Transverse colon (tissue), 4 donors: ENCODE data around the gene ANTKMT. TPM values are rescaled to one million over a fixed set of nuclear protein-coding genes. Genes with fewer than 3 reads are reported as not detected.

Source experiments
- DNase-seq: peaks from one replicate; pipeline ENCODE4 v3.0.0-alpha.2; 2019
- H3K27ac ChIP-seq, 4 donors: fragments of 200-600 bp; sonication (generic); 2 replicates each; pipeline ENCODE4 v1.5.1; 2016 to 2018; ENCODE audit warnings: inconsistent platforms in 4 of 4
- H3K27me3 ChIP-seq: fragments of 200-600 bp; sonication (generic); 2 replicates; pipeline ENCODE4 v1.5.1; 2017; ENCODE audit warnings: inconsistent platforms
- H3K36me3 ChIP-seq, 4 donors: fragments of 200-600 bp; sonication (generic); 2 replicates each; pipeline ENCODE4 v1.5.1; 2017 to 2019; ENCODE audit warnings: inconsistent platforms in 4 of 4
- H3K4me1 ChIP-seq, 4 donors: fragments of 200-600 bp; sonication (generic); 2 replicates each; pipeline ENCODE4 v1.5.1; 2017 to 2020; ENCODE audit warnings: inconsistent platforms in 4 of 4
- H3K4me3 ChIP-seq, 4 donors: fragments of 200-600 bp; sonication (generic); 1 replicate in 1 of 4; 2 replicates in 3 of 4; pipeline versions ENCODE4 v1.5.1 to v1.6.1; 2017 to 2019; ENCODE audit warnings: inconsistent platforms in 4 of 4
- H3K9me3 ChIP-seq, 2 donors: fragments of 200-600 bp; sonication (generic); 2 replicates each; pipeline ENCODE4 v1.5.1; 2017 to 2019; ENCODE audit warnings: inconsistent platforms in 2 of 2
- EP300 ChIP-seq: sonication (generic); formaldehyde crosslinking; IDR thresholded peaks from one replicate; pipeline ENCODE4 v1.6.1; 2017; ENCODE audit warnings: antibody characterized with exemption, low read depth
- POLR2A ChIP-seq: fragments of 450-650 bp; IDR thresholded peaks from one replicate; pipeline ENCODE4 v1.6.1; 2016; ENCODE audit warnings: antibody characterized with exemption, mild to moderate bottlenecking, moderate library complexity
- POLR2AphosphoS5 ChIP-seq, 3 donors: sonication (generic); formaldehyde crosslinking; IDR thresholded peaks; one replicate each; pipeline ENCODE4 v1.6.1; 2016; ENCODE audit warnings: antibody characterized with exemption in 3 of 3
- WGBS, 2 donors: methylation state at CpG; one replicate each; pipeline ENCODE4 v1.1.5; 2018; ENCODE audit warnings: low coverage in 1 of 2; 5-methylcytosine and 5-hydroxymethylcytosine counted together
- in situ Hi-C, 4 donors: fragments of 200-750 bp; cut with MboI; loops; one replicate each; pipeline versions ENCODE4 v1.15.0 to v1.15.1; 2017; ENCODE audit warnings: low sequenced_read_pairs in 3 of 4, low pct_ligation_motif_present in 1 of 4, low pct_unique_long_range_greater_than_20kb in 1 of 4
- intact Hi-C: fragments of 100-400 bp; cut with DNase I; formaldehyde crosslinking; loops from one replicate; pipeline ENCODE4 v1.15.1; 2023; ENCODE audit warnings: low total_unique reads
- total RNA-seq, 4 donors: library from RNA; depleted of rRNA; stranded (reverse); fragments of >200 nt; gene quantifications; one replicate each; pipeline ENCODE4 v1.1.0, GENCODE V29; 2016
- TF ChIP-seq, protein P1 (sequence below), 5 experiments: fragments of 200-600 bp in 3 of 5; fragments of 450-650 bp in 2 of 5; sonication (generic) in 3 of 5; IDR thresholded peaks; 1 replicate in 2 of 5; 2 replicates in 3 of 5; pipeline ENCODE4 v1.5.1; 2016 to 2017; ENCODE audit warnings: antibody characterized with exemption in 5 of 5, inconsistent platforms in 3 of 5, mild to moderate bottlenecking in 2 of 5, moderate library complexity in 1 of 5

ANTKMT gene
- total RNA-seq, 4 donors from 2014 or later, result 19.7 to 53.0 (median 38.2) TPM

DNA sequence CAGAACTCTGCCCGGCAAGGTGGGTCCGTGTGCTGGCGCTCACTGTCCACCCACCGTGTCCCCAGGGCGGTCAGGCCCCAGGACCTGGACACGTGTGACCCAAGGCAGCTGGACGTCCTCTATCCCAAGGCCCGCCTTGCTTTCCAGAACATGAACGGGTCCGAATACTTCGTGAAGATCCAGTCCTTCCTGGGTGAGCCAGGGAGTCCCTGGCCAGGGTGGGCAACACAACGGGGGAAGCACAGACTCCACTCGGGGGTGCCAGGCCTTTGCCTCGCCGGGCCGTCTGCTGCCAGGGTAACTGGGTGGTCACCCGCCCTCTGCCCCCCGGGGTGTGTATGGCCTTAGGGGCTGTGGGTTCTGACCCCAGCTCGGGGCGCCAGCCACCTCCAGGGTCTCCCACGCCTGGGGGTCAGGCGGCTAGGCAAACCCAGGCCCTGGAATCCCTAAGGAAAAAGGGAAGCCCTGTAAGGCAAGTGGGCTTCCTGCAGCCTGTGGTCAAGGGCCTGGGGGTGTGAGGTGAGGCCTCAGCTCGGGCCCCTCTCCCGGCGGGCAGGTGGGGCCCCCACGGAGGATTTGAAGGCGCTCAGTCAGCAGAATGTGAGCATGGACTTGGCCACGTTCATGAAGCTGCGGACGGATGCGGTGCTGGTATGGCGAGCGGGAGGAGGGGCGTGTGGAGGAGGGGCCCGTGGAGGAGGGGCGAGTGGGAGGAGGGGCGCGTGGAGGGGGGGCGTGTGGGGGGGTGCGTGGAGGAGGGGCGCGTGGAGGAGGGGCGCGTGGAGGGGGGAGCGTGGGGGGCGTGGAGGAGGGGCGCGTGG, 46.1 kb downstream of the ANTKMT start:
- in situ Hi-C loops, result no loop called here
- Histone ChIP-seq H3K4me1 (no peaks in the 10 kb centered on the region), H3K36me3 (no peaks in the 10 kb centered on the region), H3K27me3 (peaks cover 20% of the 10 kb centered on the region), H3K4me3 (no peak overlapping the region), H3K9me3 (no peaks in the 10 kb centered on the region), H3K27ac (no peak overlapping the region)
- WGBS, 2 donors, result 74% methylated on average over 8 of the region's 48 CpGs; no CpG with 5 or more reads in 1 of the 2 donors
- intact Hi-C loops, result no loop called here
- no peak for DNase-seq
- TF ChIP-seq POLR2A (no peak), POLR2AphosphoS5 (IDR thresholded peaks at IDR 0.05) (no peak), EP300 (no peak)
- TF ChIP-seq, protein P1, sequence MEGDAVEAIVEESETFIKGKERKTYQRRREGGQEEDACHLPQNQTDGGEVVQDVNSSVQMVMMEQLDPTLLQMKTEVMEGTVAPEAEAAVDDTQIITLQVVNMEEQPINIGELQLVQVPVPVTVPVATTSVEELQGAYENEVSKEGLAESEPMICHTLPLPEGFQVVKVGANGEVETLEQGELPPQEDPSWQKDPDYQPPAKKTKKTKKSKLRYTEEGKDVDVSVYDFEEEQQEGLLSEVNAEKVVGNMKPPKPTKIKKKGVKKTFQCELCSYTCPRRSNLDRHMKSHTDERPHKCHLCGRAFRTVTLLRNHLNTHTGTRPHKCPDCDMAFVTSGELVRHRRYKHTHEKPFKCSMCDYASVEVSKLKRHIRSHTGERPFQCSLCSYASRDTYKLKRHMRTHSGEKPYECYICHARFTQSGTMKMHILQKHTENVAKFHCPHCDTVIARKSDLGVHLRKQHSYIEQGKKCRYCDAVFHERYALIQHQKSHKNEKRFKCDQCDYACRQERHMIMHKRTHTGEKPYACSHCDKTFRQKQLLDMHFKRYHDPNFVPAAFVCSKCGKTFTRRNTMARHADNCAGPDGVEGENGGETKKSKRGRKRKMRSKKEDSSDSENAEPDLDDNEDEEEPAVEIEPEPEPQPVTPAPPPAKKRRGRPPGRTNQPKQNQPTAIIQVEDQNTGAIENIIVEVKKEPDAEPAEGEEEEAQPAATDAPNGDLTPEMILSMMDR (IDR thresholded peaks at IDR 0.05), result no peak

DNA sequence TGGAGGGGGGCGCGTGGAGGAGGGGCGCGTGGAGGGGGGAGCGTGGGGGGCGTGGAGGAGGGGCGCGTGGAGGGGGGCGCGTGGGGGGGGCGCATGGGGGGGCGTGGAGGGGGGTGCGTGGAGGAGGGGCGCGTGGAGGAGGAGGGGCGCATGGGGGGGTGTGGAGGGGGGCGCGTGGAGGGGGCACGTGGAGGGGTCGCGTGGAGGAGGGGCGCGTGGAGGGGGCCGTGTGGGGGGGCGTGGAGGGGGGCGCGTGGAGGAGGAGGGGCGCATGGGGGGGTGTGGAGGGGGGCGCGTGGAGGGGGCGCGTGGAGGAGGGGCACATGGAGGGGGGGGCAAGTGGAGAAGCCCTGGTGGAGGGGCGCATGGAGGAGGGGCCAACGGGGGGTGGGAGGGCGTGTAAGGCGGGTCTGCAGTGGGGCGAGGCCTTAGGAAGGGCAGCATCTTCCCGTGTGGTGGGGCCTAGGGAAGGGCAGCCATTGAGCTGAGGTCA, 46.8 kb downstream of the ANTKMT start:
- intact Hi-C loops (no loop called here), in situ Hi-C loops (no loop called here)
- Histone ChIP-seq H3K4me1 (no peaks in the 10 kb centered on the region), H3K4me3 (no peak overlapping the region), H3K27ac (no peak overlapping the region), H3K27me3 (peaks cover 12% of the 10 kb centered on the region), H3K9me3 (no peaks in the 10 kb centered on the region), H3K36me3 (no peaks in the 10 kb centered on the region)
- WGBS, 2 donors, result 55% methylated on average over 13 of the region's 38 CpGs; no CpG with 5 or more reads in 1 of the 2 donors
- DNase-seq, result no peak
- TF ChIP-seq EP300, result no peak
- no peak for TF ChIP-seq POLR2AphosphoS5 (IDR thresholded peaks at IDR 0.05)
- TF ChIP-seq POLR2A, result no peak
- TF ChIP-seq, protein P1 (IDR thresholded peaks at IDR 0.05), result no peak

DNA sequence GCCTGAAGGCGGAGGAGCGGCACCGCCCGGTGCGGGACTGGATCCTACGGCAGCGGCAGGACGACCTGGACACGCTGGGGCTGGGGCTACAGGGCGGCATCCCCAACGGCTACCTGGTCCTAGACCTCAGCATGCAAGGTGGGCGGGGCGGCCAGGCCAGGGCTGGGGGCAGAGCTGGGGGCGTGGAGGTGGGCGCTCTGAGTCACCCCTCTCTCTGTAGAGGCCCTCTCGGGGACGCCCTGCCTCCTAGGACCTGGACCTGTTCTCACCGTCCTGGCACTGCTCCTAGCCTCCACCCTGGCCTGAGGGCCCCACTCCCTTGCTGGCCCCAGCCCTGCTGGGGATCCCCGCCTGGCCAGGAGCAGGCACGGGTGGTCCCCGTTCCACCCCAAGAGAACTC, 47.5 kb downstream of the ANTKMT start:
- Histone ChIP-seq H3K27ac (no peak overlapping the region), H3K36me3 (no peaks in the 10 kb centered on the region), H3K4me3 (no peak overlapping the region), H3K4me1 (no peaks in the 10 kb centered on the region), H3K9me3 (no peaks in the 10 kb centered on the region), H3K27me3 (peaks cover 6% of the 10 kb centered on the region)
- DNase-seq, result no peak
- in situ Hi-C loops, result no loop called here
- intact Hi-C loops, result no loop called here
- TF ChIP-seq EP300, result no peak
- TF ChIP-seq POLR2AphosphoS5 (IDR thresholded peaks at IDR 0.05), result no peak
- WGBS, 2 donors, result 66% methylated on average over 17 of the region's 21 CpGs; no CpG with 5 or more reads in 1 of the 2 donors

DNA sequence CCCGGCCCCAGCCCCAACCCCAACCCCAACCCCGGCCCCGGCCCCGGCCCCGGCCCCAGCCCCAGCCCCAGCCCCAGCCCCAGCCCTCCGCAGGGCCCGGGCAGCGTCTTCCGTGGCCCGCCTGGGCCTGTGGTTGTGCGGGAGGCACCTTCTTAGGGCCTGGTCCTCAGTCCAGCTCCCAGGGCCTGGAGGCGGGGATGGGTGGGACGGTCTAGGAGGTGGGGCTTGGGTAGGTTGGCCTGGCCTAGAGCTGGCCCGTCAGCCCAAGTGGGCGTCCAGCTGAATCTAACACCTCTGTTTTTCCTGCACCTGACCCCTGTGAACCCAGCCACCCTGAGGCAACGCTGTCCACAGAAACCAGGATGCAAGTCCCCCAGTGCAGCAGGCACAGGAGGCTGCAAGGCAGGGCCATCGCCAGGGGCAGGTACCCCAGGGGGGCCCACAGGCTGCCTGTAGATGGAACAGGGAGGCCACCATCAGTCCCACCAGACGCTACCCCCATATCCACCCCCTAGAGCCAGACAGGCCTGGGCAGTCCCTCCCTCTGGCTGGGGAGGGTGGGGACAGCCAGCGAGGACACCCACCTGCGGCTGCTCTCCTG, 48.3 kb downstream of the ANTKMT start:
- peaks cover 4% of the 10 kb centered on the region for H3K27me3 ChIP-seq
- in situ Hi-C loops (no loop called here), intact Hi-C loops (no loop called here)
- TF ChIP-seq POLR2AphosphoS5 (IDR thresholded peaks at IDR 0.05) (no peak), EP300 (no peak), POLR2A (no peak)
- TF ChIP-seq, protein P1 (IDR thresholded peaks at IDR 0.05), result no peak
- no peaks in the 10 kb centered on the region for H3K4me1 ChIP-seq
- H3K27ac ChIP-seq, result no peak overlapping the region
- DNase-seq, result no peak
- 56% methylated on average over 5 of the region's 20 CpGs; no CpG with 5 or more reads in 1 of the 2 donors for WGBS, 2 donors
- no peaks in the 10 kb centered on the region for H3K9me3 ChIP-seq
- H3K4me3 ChIP-seq, result no peak overlapping the region
- no peaks in the 10 kb centered on the region for H3K36me3 ChIP-seq
